ENCODE data around the gene PCYOX1L.
A peak's percentile ranks its signal among the peaks of the same experiment; 100 is the strongest.

PCYOX1L gene

DNA sequence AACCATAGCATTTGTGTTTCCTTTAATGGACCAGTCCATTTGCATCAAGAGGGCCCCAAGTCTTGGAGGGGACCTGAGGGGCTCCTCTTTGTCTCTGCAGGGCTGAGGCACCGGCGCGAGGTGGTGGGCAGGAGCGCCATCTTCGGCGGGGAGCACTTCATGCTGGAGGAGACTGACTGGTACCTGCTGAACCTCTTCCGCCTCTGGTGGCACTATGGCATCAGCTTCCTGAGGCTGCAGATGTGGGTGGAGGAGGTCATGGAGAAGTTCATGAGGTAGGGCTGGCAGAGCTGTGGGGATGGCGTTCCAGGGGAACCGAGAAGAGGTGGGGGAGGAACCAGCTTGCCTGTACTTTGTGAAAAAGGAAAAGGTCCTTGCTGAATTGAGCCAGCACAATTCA is 6.1 kb downstream of the PCYOX1L start:
- Mint-ChIP-seq H3K9me3 (no peaks in the 10 kb centered on the region), H3K27me3 (no peaks in the 10 kb centered on the region), H3K4me3 (no peak overlapping the region), H3K27ac (ENCODE audit: low read depth) (no peak overlapping the region), H3K4me1 (peaks cover 17% of the 10 kb centered on the region), H3K36me3 (ENCODE audit: insufficient read depth) (peaks cover 11% of the 10 kb centered on the region)
- ATAC-seq (replicated peaks; ENCODE audit: extremely low read depth, poor library complexity, severe bottlenecking) (no peak), DNase-seq (ENCODE audit: low spot score in 2 of 2) (no peak)

DNA sequence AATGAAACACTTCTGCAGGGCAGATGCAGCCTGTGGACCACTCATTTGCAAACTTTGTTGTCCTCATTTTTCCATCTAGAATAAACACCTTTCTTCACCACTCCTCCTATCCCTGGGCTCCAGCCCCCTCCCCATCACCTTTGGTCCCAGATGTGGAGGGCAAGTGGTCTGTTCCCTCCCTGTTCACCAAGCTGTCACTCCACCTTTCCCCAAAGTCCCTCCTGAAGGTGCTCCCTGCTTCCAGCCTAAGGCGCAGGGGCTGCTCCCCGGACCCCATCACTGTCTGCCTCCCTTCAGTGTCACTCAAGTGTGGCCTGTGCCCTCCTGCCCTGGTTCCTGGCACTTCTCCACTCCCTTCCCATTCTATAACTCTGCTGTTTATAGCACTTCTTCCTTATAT is 6.9 kb downstream of the PCYOX1L start:
- H3K4me3 Mint-ChIP-seq: no peak overlapping the region
- DNase-seq (ENCODE audit: low spot score in 2 of 2): no peak
- peaks cover 10% of the 10 kb centered on the region for H3K36me3 Mint-ChIP-seq (ENCODE audit: insufficient read depth)
- H3K9me3 Mint-ChIP-seq: no peaks in the 10 kb centered on the region
- ATAC-seq (replicated peaks; ENCODE audit: extremely low read depth, poor library complexity, severe bottlenecking): no peak
- no peak overlapping the region for H3K27ac Mint-ChIP-seq (ENCODE audit: low read depth)
- H3K4me1 Mint-ChIP-seq: peaks cover 14% of the 10 kb centered on the region
- no peaks in the 10 kb centered on the region for H3K27me3 Mint-ChIP-seq

GRCh38 chr5:149365418-149365817 is 7.6 kb downstream of the PCYOX1L start:
- peaks cover 7% of the 10 kb centered on the region for H3K4me1 Mint-ChIP-seq
- H3K9me3 Mint-ChIP-seq: no peaks in the 10 kb centered on the region
- peaks cover 10% of the 10 kb centered on the region for H3K36me3 Mint-ChIP-seq (ENCODE audit: insufficient read depth)
- no peak for ATAC-seq (replicated peaks; ENCODE audit: extremely low read depth, poor library complexity, severe bottlenecking)
- no peak overlapping the region for H3K27ac Mint-ChIP-seq (ENCODE audit: low read depth)
- no peaks in the 10 kb centered on the region for H3K27me3 Mint-ChIP-seq
- no peak for DNase-seq (ENCODE audit: low spot score in 2 of 2)
- no peak overlapping the region for H3K4me3 Mint-ChIP-seq

DNA sequence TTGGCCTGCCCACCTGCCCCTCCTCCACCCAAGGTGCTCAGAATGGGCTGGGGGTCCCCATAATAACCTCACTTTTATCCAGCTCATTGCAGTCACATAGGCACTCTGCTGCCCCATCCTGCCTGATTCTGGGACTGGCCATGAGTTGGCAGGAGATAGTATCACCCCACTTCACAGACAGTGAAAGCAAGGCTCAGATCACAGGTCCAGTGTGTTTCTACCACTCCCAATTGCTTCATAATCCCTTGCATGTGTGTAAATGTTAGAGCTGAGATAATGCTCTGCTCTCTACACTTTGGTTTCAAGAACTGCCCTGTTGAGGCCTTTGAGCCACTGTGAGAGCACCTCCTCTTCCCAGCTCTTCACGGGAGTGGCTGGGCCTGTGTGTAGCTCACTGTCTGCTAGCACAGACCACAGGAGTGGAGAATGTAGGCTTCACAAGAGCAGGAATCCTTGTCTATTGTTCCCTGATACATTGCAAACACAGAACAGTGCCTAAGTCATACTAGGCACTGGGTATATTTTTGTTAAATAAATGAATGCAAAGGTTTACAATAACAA is 8.4 kb downstream of the PCYOX1L start:
- Mint-ChIP-seq H3K27ac (ENCODE audit: low read depth) (no peak overlapping the region), H3K27me3 (no peaks in the 10 kb centered on the region)

DNA sequence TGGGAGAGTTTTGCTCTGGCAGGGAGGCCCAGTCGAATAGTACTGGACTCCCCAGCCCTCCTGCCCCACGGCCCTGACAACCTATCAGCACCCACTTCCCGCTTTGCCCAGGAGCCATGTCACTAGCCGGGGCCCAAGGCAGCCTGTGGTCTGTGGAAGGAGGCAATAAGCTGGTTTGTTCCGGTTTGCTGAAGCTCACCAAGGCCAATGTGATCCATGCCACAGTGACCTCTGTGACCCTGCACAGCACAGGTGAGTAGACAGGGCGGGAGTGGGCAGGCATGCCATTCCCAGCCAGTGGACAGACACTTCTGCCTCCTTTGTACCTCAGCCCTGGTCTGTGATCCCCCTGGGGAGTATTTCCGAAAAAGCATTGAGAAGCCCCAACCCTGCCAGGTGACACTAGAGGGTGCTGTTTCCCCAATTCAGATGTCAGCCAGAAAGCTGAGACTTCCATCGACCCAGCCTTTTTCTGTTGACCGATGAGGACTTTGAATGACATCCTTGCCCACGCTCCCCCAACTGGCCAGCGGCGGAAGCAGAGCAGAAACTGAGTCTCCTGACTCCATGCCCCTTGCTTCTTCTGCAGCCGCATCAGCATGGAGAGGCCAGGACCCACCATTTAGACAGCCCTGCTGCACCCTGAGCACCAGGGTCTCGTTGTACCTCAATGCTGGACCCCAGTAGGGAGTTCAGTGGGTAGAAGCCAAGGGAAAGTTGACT is 9.6 kb downstream of the PCYOX1L start:
- DNase-seq (ENCODE audit: low spot score in 2 of 2) (peak in 1 of 2 donors; percentile 41), ATAC-seq (replicated peaks; ENCODE audit: extremely low read depth, poor library complexity, severe bottlenecking) (peak; percentile 62)
- Mint-ChIP-seq H3K4me1 (peaks cover 8% of the 10 kb centered on the region), H3K4me3 (no peak overlapping the region), H3K9me3 (no peaks in the 10 kb centered on the region), H3K27ac (ENCODE audit: low read depth) (no peak overlapping the region), H3K27me3 (no peaks in the 10 kb centered on the region), H3K36me3 (ENCODE audit: insufficient read depth) (peaks cover 10% of the 10 kb centered on the region)

More for the DNA sequence above, 8.4 kb downstream of the PCYOX1L start:
- ATAC-seq (replicated peaks; ENCODE audit: extremely low read depth, poor library complexity, severe bottlenecking) (no peak), DNase-seq (ENCODE audit: low spot score in 2 of 2) (no peak)
- Mint-ChIP-seq H3K4me3 (no peak overlapping the region), H3K36me3 (ENCODE audit: insufficient read depth) (peaks cover 10% of the 10 kb centered on the region), H3K9me3 (no peaks in the 10 kb centered on the region), H3K4me1 (peaks cover 3% of the 10 kb centered on the region)

DNA sequence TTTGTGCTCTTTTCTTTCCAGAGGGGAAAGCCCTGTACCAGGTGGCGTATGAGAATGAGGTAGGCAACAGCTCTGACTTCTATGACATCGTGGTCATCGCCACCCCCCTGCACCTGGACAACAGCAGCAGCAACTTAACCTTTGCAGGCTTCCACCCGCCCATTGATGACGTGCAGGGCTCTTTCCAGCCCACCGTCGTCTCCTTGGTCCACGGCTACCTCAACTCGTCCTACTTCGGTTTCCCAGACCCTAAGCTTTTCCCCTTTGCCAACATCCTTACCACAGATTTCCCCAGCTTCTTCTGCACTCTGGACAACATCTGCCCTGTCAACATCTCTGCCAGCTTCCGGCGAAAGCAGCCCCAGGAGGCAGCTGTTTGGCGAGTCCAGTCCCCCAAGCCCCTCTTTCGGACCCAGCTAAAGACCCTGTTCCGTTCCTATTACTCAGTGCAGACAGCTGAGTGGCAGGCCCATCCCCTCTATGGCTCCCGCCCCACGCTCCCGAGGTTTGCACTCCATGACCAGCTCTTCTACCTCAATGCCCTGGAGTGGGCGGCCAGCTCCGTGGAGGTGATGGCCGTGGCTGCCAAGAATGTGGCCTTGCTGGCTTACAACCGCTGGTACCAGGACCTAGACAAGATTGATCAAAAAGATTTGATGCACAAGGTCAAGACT is 10.3 kb downstream of the PCYOX1L start:
- DNase-seq (ENCODE audit: low spot score in 2 of 2): no peak
- H3K27ac Mint-ChIP-seq (ENCODE audit: low read depth): no peak overlapping the region
- no peaks in the 10 kb centered on the region for H3K9me3 Mint-ChIP-seq
- H3K27me3 Mint-ChIP-seq: no peaks in the 10 kb centered on the region
- H3K4me3 Mint-ChIP-seq: no peak overlapping the region
- H3K4me1 Mint-ChIP-seq: peaks cover 8% of the 10 kb centered on the region
- ATAC-seq (replicated peaks; ENCODE audit: extremely low read depth, poor library complexity, severe bottlenecking): no peak
- H3K36me3 Mint-ChIP-seq (ENCODE audit: insufficient read depth): peaks cover 10% of the 10 kb centered on the region

DNA sequence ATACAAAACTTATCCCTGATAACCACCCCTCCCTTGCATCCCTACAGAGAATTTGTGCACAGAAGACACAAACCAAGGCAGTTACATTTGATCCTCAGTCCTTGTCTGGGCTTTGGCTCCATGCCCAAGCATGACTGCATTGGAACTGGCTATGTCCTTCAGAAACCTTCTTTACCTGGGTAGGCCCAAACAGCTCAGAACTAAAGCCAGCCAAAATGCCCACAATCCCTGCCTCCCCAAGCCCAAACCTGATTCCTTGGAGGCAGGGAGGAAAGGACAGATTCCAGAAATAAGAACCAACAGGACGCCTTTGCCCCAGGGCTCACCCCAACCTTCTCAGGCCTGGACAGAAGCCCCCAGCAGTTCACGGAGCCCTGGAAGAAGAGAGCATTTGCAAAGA is 13.0 kb downstream of the PCYOX1L start:
- H3K27me3 Mint-ChIP-seq: no peaks in the 10 kb centered on the region
- DNase-seq (ENCODE audit: low spot score in 2 of 2) (no peak), ATAC-seq (replicated peaks; ENCODE audit: extremely low read depth, poor library complexity, severe bottlenecking) (no peak)
- no peaks in the 10 kb centered on the region for H3K9me3 Mint-ChIP-seq
- no peak overlapping the region for H3K4me3 Mint-ChIP-seq
- peaks cover 8% of the 10 kb centered on the region for H3K4me1 Mint-ChIP-seq
- H3K27ac Mint-ChIP-seq (ENCODE audit: low read depth): no peak overlapping the region
- H3K36me3 Mint-ChIP-seq (ENCODE audit: insufficient read depth): no peaks in the 10 kb centered on the region

GRCh38 chr5:149371296-149371962 is 13.6 kb downstream of the PCYOX1L start:
- H3K9me3 Mint-ChIP-seq: no peaks in the 10 kb centered on the region
- no peaks in the 10 kb centered on the region for H3K27me3 Mint-ChIP-seq
- H3K27ac Mint-ChIP-seq (ENCODE audit: low read depth): no peak overlapping the region
- H3K4me3 Mint-ChIP-seq: no peak overlapping the region
- ATAC-seq (replicated peaks; ENCODE audit: extremely low read depth, poor library complexity, severe bottlenecking): peak; percentile 77
- peaks cover 8% of the 10 kb centered on the region for H3K4me1 Mint-ChIP-seq
- H3K36me3 Mint-ChIP-seq (ENCODE audit: insufficient read depth): no peaks in the 10 kb centered on the region
- peak; percentile 51 to 52 for DNase-seq (ENCODE audit: low spot score in 2 of 2)

GRCh38 chr5:149372076-149372795 is 14.4 kb downstream of the PCYOX1L start:
- Mint-ChIP-seq H3K9me3 (no peaks in the 10 kb centered on the region), H3K36me3 (ENCODE audit: insufficient read depth) (no peaks in the 10 kb centered on the region), H3K4me1 (peaks cover 8% of the 10 kb centered on the region), H3K4me3 (no peak overlapping the region), H3K27ac (ENCODE audit: low read depth) (no peak overlapping the region), H3K27me3 (no peaks in the 10 kb centered on the region)
- ATAC-seq (replicated peaks; ENCODE audit: extremely low read depth, poor library complexity, severe bottlenecking) (no peak), DNase-seq (ENCODE audit: low spot score in 2 of 2) (no peak)

- no peak for DNase-seq (ENCODE audit: low spot score in 2 of 2)
- ATAC-seq (replicated peaks; ENCODE audit: extremely low read depth, poor library complexity, severe bottlenecking): no peak
- Mint-ChIP-seq H3K27ac (ENCODE audit: low read depth) (no peak overlapping the region), H3K4me1 (peaks cover 8% of the 10 kb centered on the region), H3K27me3 (no peaks in the 10 kb centered on the region), H3K36me3 (ENCODE audit: insufficient read depth) (no peaks in the 10 kb centered on the region), H3K9me3 (no peaks in the 10 kb centered on the region), H3K4me3 (no peak overlapping the region)
Measured at GRCh38 chr5:149372932-149373331, 15.1 kb downstream of the PCYOX1L start.

DNA sequence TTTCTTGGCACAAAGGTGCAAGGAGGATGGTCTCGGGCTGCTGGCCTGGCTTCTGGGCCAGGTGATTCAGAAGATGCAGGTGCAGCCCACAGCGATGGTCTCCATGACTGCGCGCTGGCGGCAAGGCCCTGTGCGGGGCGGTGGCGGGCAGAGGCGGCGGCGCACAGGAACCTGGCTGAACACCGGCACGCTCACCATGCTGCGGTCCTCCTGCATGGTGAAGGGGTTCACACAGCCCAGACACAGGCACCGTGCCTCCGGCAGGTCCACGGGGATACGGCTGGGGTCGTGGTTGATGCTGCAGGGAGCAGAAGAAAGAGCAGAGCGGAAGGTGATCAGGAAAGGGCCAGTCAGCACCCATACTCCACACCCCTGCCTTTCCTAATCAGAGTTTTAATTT is 16.5 kb downstream of the PCYOX1L start:
- Mint-ChIP-seq H3K4me3 (no peak overlapping the region), H3K4me1 (peaks cover 8% of the 10 kb centered on the region), H3K36me3 (ENCODE audit: insufficient read depth) (no peaks in the 10 kb centered on the region), H3K27ac (ENCODE audit: low read depth) (no peak overlapping the region), H3K9me3 (no peaks in the 10 kb centered on the region), H3K27me3 (no peaks in the 10 kb centered on the region)
- DNase-seq (ENCODE audit: low spot score in 2 of 2) (no peak), ATAC-seq (replicated peaks; ENCODE audit: extremely low read depth, poor library complexity, severe bottlenecking) (no peak)

DNA sequence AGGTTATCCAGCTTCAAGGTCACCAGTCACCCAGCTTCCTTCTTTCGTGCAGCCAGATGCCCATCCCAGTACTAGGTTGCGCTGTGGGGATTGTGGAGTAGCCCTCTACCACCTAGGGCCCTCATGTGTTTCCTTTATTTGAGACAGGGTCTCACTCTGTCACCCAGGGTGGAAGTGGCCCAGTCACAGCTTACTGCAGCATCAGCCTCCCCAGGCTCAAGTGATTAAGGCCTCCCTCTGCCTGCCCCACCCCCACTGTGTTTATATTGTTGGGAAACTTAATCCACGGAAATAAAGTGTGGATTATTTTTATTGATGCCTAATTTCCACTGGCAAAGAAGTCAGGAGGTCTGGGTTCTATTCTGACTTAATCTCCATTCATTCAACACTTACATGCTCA is 17.0 kb downstream of the PCYOX1L start:
- Mint-ChIP-seq H3K9me3 (no peaks in the 10 kb centered on the region), H3K36me3 (ENCODE audit: insufficient read depth) (no peaks in the 10 kb centered on the region), H3K27me3 (no peaks in the 10 kb centered on the region), H3K27ac (ENCODE audit: low read depth) (no peak overlapping the region), H3K4me3 (no peak overlapping the region), H3K4me1 (peaks cover 8% of the 10 kb centered on the region)
- ATAC-seq (replicated peaks; ENCODE audit: extremely low read depth, poor library complexity, severe bottlenecking) (no peak), DNase-seq (ENCODE audit: low spot score in 2 of 2) (no peak)

Measured in central memory CD8-positive, alpha-beta T cell (primary cell).